Forelimb muscle (tissue), 1 donor: ENCODE results near the gene ANKRD36B. TPM values are rescaled to one million over a fixed set of nuclear protein-coding genes. Genes with fewer than 3 reads are reported as not detected.
"Not testable (repeated sequence)": the region's sequence is repeated elsewhere in the genome, so short reads cannot be mapped to it uniquely, and the experiment has no call there.

Source experiments
- DNase-seq: peaks from one replicate; pipeline ENCODE4 v3.0.0-alpha.2; 2013; ENCODE audit warnings: low read depth
- polyA plus RNA-seq: library from polyadenylated mRNA; unstranded; fragments of 120-200 nt; gene quantifications from one replicate; pipeline ENCODE4 v1.2.1, GENCODE V29; 2013; ENCODE audit not compliant: insufficient read length

ANKRD36B gene
- polyA plus RNA-seq: 19.9 TPM

DNA sequence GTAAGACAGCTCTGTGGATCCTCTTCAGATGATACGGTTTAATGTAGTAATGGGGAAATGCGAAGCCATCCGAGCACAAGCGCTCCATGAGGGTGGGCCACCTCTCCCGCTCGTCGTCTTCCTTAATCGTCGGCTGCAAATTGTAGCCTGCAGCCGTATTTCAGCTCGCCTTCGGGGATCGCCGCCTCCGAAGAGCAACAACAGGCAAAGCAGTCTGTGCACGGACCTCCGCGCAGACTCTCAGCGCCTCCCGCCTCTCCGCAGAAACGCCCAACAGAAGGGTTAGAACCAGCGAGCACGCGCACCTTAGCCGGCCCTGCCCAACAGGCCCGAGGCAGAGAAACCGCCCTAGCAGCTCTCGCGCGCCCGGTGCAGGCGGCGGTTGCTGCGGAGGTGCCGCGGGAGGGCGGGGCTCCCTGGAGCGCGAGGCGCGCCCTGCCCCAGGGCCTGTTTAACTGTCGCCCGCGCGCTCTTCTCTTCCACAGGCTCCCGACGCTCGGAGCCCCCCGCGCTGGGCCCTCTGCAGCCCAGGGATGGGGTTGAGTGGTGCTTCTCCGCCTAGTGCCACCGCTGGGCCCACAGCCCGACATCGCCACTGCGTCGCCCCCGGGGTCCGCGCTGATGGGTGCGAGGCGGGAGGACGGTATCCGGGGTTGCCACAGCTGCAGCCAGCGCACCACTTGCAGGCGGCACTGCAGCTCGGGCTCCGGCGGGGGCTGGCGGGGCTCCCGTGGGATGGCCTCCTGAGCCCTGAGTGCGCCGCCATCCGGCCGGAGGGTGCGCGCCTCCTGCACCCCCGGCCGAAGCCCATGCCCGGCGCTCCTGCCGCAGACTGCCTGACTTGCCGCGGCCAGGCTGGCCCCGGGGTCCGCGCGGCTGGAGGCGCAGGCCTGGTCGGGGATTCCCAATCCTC is at the start of gene ANKRD36B:
Gene ANKRD36B, minus strand, starts transcription at position 280 of the 913 bp plus-strand sequence. Its CDS starts 192 bp downstream, at position 88.
- DNase-seq: not testable (repeated sequence)

DNA sequence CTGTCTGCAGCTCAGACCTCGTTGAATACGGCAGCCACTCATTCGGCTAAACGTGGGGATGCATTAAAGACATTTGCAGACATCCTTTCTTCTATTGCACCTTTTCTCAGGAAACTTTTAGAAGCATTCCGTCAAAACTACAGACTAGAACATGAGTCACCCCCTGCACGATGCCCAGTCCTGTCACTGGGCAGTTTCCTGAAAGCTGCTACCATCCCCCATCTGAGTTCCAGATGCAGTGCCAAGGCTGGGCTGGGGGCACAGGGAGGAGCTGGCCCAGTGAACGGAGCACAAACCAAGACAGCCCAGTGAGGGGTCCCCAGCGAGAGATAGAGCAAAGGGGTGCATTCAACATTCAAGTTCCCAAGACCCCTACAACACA is 36.4 kb upstream of the ANKRD36B start:
- DNase-seq: not testable (repeated sequence)

DNA sequence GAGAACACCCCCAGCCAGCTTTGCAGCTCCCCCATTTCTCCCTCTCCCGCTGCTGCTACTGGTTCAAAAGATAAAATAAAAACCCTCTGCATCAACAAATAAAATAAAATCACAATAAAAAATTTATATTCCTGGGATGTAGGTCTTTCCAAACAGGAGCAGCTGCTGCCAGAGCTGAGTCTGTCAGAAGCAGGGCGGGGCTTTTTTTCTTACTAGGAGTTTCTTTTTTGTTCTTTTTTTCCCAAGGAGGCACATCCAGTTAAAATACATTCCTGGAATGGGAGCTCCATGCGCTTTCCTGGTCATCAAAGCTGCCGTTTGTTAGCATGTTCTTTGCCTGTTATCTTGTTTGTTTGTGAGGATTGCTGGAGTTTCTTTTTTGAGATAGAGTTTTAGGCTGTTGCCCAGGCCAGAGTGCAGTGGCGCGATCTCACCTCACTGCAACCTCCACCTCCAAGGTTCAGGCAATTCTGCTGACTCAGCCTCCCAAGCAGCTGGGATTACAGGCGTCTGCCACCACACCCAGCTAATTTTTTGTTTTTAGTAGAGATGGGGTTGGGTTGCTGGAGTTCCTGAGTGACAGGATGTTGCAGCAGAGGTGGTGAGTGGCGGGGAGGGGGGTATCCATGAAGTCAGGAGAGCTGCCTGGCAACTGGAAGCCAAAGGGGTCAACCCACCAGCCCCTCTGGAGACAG is 35.8 kb upstream of the ANKRD36B start:
- not testable (repeated sequence) for DNase-seq

DNA sequence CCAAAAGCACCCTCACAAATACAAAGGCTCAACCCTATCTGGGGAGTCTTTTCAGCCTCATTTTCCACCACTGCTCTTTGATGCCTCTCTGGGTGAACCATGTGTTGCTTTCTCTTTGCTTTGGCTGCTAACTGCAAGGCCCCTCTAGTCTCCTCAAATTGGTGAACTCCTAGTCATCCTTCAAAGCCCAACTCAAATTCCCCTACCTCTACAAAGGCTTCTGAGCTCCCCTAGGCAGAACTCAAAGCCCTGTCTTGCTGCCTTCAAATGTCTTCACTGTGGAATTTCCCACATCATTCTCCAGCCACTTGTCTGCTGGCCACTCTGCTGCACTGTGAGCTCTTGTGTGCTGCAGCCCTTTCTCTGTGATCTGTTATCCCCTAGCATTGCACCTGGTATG is 33.3 kb upstream of the ANKRD36B start:
- DNase-seq: not testable (repeated sequence)

DNA sequence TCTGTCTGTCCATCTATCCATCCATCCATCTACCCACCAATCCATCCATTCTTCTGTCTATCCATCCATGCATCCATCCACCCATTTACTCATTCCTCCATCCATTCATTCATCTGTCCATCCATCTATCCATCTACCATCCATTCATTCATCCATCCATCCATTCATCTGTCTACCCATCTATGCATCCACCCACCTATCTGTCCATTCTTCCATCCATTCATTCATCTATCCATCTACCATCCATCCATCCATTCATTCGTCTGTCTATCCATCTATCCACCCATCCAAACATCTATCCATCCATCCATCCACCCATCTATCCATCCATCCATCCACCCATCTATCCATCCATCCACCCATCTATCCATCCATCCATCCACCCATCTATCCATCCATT is 30.8 kb upstream of the ANKRD36B start:
- not testable (repeated sequence) for DNase-seq

DNA sequence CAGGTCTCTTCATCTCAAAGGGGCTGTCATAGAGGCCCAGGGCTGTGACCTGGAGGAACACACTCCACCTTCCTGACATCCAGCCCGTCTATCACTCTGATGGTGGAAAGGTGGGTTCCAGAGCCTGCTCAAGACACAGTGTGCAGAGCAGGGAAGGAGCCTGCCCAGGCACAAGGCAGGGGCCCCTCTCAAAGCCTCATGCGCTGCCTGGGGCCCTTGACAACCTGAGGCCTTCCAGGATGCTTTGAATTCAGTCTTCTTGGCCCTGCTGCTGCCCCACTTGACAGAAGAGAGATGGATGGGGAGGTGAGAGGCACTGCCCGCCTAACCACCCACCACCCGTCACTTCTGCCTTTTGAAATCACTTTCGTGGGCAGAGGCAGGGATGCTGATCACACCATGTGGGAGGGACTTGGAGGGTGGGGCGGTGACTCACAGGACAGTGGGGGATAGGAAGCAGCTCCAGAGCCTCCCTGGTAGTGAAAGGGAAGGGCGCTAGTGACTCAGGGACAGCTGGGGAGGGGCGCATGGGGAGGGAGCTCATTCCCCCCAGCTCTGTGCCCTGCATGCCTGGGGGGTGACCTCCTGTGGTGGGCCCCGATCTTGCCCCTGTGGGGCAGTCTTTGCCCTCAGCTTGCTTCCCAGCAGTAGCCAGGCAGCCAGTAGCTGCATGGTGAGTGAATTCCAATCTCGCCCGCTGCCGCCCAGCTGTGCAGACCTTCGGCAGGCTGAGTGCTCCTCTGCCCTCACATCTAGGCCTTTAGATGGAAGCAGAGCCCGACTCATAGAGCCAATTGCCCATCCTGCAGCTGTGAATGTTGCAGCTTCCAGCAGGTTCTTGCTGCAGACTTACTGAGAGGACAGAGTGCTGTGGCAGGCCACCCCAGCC is 29.5 kb upstream of the ANKRD36B start:
- not testable (repeated sequence) for DNase-seq

DNA sequence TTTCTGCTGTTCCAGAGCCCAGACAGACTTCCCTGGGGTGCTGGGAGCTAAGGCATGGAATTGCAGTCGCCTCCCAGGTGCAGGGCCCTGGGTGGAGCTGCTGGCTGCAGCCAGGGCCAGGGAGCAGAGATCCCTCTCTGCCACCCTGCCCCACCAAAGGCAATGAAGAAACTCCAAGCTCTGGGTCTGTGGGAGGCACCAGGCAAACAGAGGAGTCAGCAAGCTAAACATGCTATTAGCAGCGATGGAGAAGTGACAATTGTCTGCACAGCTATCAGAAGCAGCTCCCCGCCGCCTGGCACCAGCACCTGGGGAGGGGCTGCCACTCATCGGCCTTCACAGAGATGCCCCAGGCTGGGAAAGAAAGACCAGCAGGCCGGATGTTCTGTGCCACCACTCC is 28.2 kb upstream of the ANKRD36B start:
- no peak for DNase-seq

DNA sequence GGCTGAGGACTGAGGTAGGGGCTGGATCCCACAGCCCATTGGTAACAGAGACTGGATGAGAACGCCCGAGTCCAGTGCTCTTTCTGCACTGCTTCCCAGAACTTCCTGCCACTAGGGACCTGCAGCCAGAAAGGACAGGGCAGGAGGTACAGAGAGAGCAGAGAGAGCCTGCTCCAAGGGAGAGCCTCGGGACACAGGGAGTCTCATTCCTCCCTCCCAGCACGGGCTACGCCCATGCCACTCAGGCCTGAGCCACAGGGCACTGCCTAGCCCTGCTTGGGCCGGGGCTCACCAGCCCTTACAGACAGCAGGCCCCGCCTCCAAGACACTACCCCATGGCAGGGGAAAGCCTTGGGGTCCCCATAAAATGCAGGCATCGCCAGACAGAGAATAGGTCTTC is 26.1 kb upstream of the ANKRD36B start:
- DNase-seq: not testable (repeated sequence)

DNA sequence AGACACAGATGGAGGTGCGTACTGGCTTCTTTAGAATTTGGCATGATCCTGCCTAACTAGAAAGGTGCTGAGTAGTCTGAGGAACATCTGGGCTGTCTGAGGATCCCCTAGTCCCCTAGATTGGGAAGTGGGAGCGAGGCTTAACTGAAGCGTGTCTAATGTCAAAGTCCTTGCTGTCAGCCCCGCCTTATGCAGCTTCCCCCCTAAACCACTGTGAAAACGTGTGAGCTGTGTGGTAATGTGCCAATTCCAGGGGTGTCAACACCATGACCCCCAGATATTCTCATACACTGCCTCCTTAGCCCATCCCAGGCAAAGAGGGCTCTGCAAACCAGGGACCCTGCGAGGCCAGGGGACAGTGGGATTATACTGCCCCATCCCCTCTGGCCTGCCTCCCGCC is 22.2 kb upstream of the ANKRD36B start:
- DNase-seq: not testable (repeated sequence)

DNA sequence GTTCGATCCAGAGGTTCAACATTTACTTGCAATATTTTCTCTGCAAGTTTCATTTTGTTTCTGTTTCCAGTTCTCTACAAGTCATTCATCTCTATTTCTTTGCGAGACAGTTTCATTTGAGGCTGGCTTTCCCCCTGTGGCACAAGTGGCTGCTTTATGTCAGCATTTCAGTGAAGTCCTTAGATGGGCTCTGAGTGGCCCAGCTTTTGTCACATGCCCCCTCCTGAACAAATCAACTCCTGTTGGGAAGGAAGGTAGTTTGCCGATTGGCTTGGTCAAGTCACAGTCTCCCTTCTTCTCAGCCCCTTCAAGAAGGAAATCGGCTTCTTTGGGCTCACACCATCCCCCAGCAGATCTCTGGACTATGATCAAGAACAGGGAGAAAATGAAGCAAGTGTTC is 19.1 kb upstream of the ANKRD36B start:
- not testable (repeated sequence) for DNase-seq

DNA sequence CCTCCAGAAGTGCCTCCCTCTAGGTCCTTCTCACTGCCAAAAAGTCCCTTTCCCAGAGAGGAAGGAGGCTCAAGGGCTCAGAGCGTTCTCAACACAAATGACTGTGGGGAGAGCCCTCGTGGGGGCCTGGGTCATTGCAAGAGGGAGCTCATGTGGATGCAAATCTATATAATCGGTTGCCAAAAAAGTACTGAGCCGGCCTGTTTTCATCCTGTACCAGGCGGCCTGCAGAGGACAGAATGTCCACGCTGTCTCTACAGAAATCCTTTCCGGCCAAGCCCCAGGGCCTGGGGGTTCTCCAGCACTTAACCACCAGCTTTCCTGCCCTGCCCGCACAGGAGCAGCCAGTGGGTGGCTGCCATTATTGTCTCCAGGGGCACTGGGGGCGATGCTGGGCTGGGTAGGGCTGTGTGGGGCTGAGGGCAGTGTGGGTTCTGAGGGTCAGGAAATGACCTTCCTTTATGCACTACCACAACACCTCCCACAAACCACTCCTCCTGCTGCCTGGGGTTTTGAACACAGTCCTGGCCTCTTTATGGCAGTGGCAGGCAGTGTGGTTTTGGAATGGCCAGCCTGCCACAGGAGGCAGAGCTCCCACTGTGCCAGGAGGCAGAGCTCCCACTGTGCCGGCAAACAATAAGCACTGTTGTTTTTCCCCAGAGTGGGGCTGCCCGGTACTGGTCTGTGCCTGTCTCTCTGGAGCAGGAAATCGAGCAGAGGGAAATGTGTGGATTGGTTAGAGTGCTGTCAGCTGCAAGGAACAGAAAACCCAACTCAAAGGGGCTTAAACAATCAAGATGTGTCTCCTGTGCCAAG is 16.1 kb upstream of the ANKRD36B start:
- DNase-seq: not testable (repeated sequence)

DNA sequence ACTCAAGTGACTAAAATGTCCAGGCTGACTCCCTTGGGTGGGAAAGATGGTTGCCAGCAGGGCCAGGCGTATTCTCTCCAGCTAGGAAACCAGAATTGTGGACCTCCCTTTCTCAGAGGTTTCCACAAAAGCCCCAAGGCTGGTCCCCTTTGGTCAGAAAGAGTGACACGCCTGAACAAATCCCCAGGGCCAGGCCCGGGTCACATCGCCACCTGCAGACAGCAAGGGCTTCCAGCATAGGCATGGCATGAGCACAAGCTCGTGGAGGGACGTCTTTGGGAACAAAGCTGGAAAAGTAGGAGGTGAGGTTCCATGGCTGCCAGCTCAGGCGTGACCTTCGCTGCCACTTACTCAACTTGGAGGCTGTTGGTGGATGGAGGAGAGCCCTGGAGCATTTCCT is 15.4 kb upstream of the ANKRD36B start:
- DNase-seq: not testable (repeated sequence)

DNA sequence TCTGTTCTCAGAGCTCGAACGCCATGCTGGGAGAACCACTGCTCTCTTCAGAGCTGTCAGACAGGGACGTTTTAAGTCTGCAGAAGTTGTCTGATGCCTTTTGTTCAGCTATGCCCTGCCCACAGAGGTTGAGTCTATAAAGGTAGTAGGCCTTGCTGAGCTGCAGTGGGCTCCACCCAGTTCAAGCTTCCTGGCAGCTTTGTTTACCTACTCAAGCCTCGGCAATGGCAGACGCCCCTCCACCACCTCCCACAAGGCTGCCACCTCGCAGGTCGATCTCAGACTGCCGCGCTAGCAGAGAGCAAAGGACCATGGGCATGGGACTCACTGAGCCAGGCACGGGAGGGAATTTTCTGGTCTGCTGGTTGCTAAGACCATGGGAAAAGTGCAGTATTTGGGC is 11.9 kb upstream of the ANKRD36B start:
- not testable (repeated sequence) for DNase-seq

DNA sequence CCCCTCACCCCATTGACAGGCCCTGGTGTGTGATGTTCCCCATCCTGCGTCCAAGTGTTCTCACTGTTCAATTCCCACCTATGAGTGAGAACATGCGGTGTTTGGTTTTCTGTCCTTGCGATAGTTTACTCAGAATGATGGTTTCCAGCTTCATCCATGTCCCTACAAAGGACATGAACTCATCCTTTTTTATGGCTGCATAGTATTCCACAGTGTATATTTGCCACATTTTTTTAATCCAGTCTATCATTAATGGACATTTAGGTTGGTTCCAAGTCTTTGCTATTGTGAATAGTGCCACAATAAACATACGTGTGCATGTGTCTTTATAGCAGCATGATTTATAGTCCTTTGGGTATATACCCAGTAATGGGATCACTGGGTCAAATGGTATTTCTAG is 6.5 kb upstream of the ANKRD36B start:
- DNase-seq: not testable (repeated sequence)

DNA sequence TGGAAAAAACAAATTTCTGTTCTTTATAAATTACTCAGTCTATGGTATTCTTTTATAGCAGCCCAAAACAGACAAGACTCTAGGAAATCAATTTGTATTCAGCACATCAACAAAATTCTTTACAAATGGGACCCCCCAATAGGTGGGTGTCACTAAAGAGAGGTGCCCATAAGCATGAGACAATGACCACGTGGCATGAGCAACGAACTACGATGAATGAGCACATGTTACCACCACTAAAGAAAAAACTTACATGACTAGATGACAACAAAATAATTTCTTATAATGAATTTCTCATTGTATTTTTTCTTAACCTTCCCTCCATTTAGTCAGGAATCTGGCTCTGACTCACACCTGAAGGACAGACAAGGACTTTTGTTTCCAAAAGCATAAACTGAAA is 3.8 kb upstream of the ANKRD36B start:
- DNase-seq: not testable (repeated sequence)

DNA sequence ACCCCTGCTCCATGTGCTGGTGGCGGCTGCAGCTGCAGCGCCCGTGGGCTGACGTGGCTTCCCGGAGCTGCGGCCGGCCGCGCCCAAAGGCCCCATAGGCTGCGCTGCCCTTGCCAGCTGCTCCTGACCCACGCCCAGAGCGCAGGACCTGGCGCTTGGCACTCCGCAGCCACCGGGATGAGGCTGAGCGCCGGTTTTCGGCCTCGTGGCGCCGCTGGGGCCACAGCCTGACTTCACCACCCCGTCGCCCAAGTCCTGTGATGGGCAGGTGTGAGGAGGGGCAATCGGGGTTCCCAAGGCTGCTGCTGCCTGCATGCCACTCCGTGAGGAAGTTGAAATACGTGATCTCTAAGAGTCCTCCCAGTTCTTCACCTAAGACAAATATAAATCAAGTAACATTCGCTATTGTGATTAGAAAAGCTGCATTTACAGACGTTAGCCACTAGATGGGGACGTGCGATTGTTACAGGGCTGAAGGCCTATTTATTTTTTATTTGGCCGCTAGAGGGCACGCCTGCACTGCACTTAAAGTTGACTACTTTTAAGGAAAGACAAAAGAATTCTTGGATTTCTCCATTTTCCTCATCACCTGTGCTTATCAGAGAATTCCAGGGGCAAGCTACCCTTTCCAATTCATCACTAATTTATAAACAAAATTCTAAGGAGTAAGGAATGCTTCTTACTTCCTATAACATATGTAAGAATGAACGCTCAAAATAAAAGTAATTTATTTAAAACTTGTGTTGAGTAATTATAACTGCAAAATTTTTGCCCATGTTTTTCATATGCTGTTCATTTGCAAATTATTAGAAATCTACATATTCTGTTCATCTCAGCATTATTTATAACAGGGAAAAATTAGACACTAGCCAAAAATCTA is 1.1 kb upstream of the ANKRD36B start:
- DNase-seq: peak; percentile 73

DNA sequence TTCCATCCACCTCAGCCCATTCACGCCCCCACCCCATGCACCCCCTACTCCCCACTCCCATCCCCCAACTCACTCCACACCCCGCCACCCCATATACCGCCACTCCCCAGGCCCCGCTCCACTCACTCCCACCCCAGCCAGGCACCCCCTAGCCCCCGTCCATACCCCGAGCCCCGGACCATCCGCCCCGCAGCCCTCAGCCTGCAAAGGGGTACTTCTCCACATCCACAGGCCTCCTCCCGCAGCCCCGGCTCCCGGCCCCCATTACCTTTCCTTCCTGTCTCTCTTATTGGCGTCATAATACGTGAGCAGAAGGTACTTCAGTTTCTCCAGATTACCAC is 450 bp downstream of the ANKRD36B start:
- DNase-seq: not testable (repeated sequence)

DNA sequence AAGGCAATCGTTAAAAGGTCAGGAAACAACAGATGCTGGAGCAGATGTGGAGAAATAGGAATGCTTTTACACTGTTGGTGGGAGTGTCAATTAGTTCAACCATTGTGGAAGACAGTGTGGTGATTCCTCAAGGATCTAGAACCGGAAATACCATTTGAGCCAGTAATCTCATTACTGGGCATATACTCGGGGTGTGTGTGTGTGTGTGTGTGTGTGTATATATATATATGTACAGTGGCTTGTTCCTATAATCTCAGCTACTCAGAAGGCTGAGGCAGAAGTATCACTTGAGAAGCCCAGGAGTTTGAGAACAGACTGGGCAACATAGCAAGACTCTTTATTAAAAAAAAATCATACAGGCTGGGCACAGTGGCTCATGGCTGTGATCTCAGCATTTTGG is 24.0 kb downstream of the ANKRD36B start:
- not testable (repeated sequence) for DNase-seq

DNA sequence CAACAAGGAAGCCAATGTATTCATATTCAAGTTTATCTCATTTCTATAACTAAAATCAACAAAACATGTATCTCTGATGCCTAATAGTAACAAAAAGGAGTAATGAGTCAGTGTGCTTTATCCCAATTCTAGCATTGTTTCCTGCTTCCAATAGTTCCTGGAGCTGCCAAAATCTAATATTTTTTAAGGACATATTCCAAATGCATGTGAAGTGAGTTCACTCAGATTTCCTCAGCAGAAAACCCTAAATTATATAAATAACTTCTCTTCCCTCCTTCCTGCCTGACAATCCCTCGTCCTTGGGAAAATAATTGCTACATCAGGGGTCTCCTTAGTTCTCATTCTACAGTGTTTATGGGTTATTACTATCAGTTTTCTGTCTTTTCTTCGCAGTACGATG is 37.3 kb downstream of the ANKRD36B start:
- not testable (repeated sequence) for DNase-seq

DNA sequence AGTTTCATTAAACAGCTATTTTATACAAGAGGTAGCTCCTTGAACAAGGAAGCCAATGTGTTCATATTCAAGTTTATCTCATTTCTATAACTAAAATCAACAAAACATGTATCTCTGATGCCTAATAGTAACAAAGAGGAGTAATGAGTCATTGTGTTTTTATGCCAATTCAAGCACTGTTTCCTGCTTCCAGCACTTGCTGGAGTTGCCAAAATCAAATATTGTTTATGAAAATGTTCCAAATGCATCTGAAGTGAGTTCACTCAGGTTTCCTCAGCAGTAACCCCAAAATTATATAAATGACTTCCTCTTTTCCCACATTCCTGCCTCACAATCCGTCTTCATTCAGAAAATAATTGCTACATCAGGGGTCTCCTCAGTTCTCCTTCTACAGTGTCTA is 39.2 kb downstream of the ANKRD36B start:
- not testable (repeated sequence) for DNase-seq
